Adrenal gland (tissue), 5 donors: ENCODE data around the gene SLC22A4.

ENCODE experiments used
- CTCF ChIP-seq, 6 experiments: fragments of 450-650 bp in 4 of 6; fragments of 200-600 bp in 2 of 6; sonication (generic) in 1 of 6; IDR thresholded peaks; 1 replicate in 5 of 6; 2 replicates in 1 of 6; pipeline versions ENCODE4 v1.5.1 to v1.8.0; 2016 to 2021; ENCODE audit warnings: antibody characterized with exemption in 6 of 6, mild to moderate bottlenecking in 2 of 6, moderate library complexity in 1 of 6
- POLR2A ChIP-seq, 2 donors: fragments of 450-650 bp; IDR thresholded peaks; one replicate each; pipeline ENCODE4 v1.6.1; 2017; ENCODE audit warnings: antibody characterized with exemption in 2 of 2, mild to moderate bottlenecking in 2 of 2, moderate library complexity in 1 of 2
- donor health status: DM: no; HTN: no; CAD: no.

- no peak for TF ChIP-seq CTCF (IDR thresholded peaks at IDR 0.05)
- TF ChIP-seq POLR2A (IDR thresholded peaks at IDR 0.05), result no peak
Measured at GRCh38 chr5:132370181-132370970, 76.2 kb downstream of the SLC22A4 start.
